ENCODE data around the gene ZNF121.

Gene ZNF121

GRCh38 chr19:9610484-9611113 lies 26.3 kb upstream of the ZNF121 start:
- no peak overlapping the region for H3K4me3 ChIP-seq (ENCODE audit: low read depth in 1 of 2, low read length in 2 of 2)
- DNase-seq (no peak), ATAC-seq (ENCODE audit: insufficient read depth, low read depth) (no peak)
- no peaks in the 10 kb centered on the region for H3K79me2 ChIP-seq (ENCODE audit: insufficient read depth, low read length)
- H4K20me1 ChIP-seq (ENCODE audit: insufficient read depth, low read length) = no peaks in the 10 kb centered on the region
- H3K27ac ChIP-seq (ENCODE audit: low read length) = no peak overlapping the region
- no peak overlapping the region for H2AFZ ChIP-seq (ENCODE audit: low read depth, low read length)
- no peak overlapping the region for H3K4me2 ChIP-seq (ENCODE audit: insufficient read depth, low read length)
- H3K9ac ChIP-seq (ENCODE audit: low read depth, low read length) = no peak overlapping the region
- no peaks in the 10 kb centered on the region for H3K27me3 ChIP-seq (ENCODE audit: insufficient read depth, low read length, poor library complexity)
- TF ChIP-seq EZH2 (IDR thresholded peaks at IDR 0.05; ENCODE audit: borderline replicate concordance, low read depth, low read length, severe bottlenecking) (no peak), CTCF (IDR thresholded peaks at IDR 0.05; ENCODE audit: borderline replicate concordance, extremely low read depth, low read length, poor library complexity, severe bottlenecking) (no peak)
- H3K4me1 ChIP-seq (ENCODE audit: insufficient read depth, low read length) = no peaks in the 10 kb centered on the region
- H3K9me3 ChIP-seq (ENCODE audit: insufficient read depth, low read length, severe bottlenecking) = no peaks in the 10 kb centered on the region
- peaks cover 61% of the 10 kb centered on the region for H3K36me3 ChIP-seq (ENCODE audit: insufficient read depth, low read length)

- Histone ChIP-seq H3K36me3 (ENCODE audit: insufficient read depth, low read length) (peaks cover 45% of the 10 kb centered on the region), H3K9me3 (ENCODE audit: insufficient read depth, low read length, severe bottlenecking) (no peaks in the 10 kb centered on the region), H3K27ac (ENCODE audit: low read length) (no peak overlapping the region), H3K79me2 (ENCODE audit: insufficient read depth, low read length) (no peaks in the 10 kb centered on the region), H3K4me1 (ENCODE audit: insufficient read depth, low read length) (no peaks in the 10 kb centered on the region), H3K27me3 (ENCODE audit: insufficient read depth, low read length, poor library complexity) (no peaks in the 10 kb centered on the region), H2AFZ (ENCODE audit: low read depth, low read length) (no peak overlapping the region), H4K20me1 (ENCODE audit: insufficient read depth, low read length) (no peaks in the 10 kb centered on the region), H3K4me2 (ENCODE audit: insufficient read depth, low read length) (no peak overlapping the region), H3K9ac (ENCODE audit: low read depth, low read length) (no peak overlapping the region), H3K4me3 (ENCODE audit: low read depth in 1 of 2, low read length in 2 of 2) (no peak overlapping the region)
- DNase-seq = no peak
- ATAC-seq (ENCODE audit: insufficient read depth, low read depth) = no peak
- TF ChIP-seq CTCF (IDR thresholded peaks at IDR 0.05; ENCODE audit: borderline replicate concordance, extremely low read depth, low read length, poor library complexity, severe bottlenecking) = no peak
- no peak for TF ChIP-seq EZH2 (IDR thresholded peaks at IDR 0.05; ENCODE audit: borderline replicate concordance, low read depth, low read length, severe bottlenecking)
Observed at GRCh38 chr19:9608912-9609311, 24.6 kb upstream of the ZNF121 start.

- no peak overlapping the region for H3K4me3 ChIP-seq (ENCODE audit: low read depth in 1 of 2, low read length in 2 of 2)
- no peaks in the 10 kb centered on the region for H3K4me1 ChIP-seq (ENCODE audit: insufficient read depth, low read length)
- peaks cover 14% of the 10 kb centered on the region for H3K9me3 ChIP-seq (ENCODE audit: insufficient read depth, low read length, severe bottlenecking)
- TF ChIP-seq CTCF (IDR thresholded peaks at IDR 0.05; ENCODE audit: borderline replicate concordance, extremely low read depth, low read length, poor library complexity, severe bottlenecking) (no peak), EZH2 (IDR thresholded peaks at IDR 0.05; ENCODE audit: borderline replicate concordance, low read depth, low read length, severe bottlenecking) (no peak)
- no peaks in the 10 kb centered on the region for H3K27me3 ChIP-seq (ENCODE audit: insufficient read depth, low read length, poor library complexity)
- ATAC-seq (ENCODE audit: insufficient read depth, low read depth) (no peak), DNase-seq (no peak)
- no peaks in the 10 kb centered on the region for H3K36me3 ChIP-seq (ENCODE audit: insufficient read depth, low read length)
- no peaks in the 10 kb centered on the region for H3K79me2 ChIP-seq (ENCODE audit: insufficient read depth, low read length)
- H4K20me1 ChIP-seq (ENCODE audit: insufficient read depth, low read length) = no peaks in the 10 kb centered on the region
- no peak overlapping the region for H3K9ac ChIP-seq (ENCODE audit: low read depth, low read length)
- no peak overlapping the region for H2AFZ ChIP-seq (ENCODE audit: low read depth, low read length)
- H3K27ac ChIP-seq (ENCODE audit: low read length) = no peak overlapping the region
- H3K4me2 ChIP-seq (ENCODE audit: insufficient read depth, low read length) = no peak overlapping the region
Observed at GRCh38 chr19:9597027-9597426, 12.7 kb upstream of the ZNF121 start.

All from DND-41 (cell line).